GM19463 (cell line): ENCODE measurements around the gene STX8.

Experiments used
- ATAC-seq: cut with Tn5 transposase; IDR thresholded peaks from one replicate; pipeline ENCODE4 v1.9.1; 2021; ENCODE audit warnings: mild to moderate bottlenecking, moderate library complexity; ENCODE audit not compliant: unreplicated experiment

The STX8 gene

GRCh38 chr17:9242983-9243382 lies 332.6 kb downstream of the STX8 start:
- no peak for ATAC-seq

- ATAC-seq: no peak
Measured at GRCh38 chr17:9242497-9242881, 333.1 kb downstream of the STX8 start.

DNA sequence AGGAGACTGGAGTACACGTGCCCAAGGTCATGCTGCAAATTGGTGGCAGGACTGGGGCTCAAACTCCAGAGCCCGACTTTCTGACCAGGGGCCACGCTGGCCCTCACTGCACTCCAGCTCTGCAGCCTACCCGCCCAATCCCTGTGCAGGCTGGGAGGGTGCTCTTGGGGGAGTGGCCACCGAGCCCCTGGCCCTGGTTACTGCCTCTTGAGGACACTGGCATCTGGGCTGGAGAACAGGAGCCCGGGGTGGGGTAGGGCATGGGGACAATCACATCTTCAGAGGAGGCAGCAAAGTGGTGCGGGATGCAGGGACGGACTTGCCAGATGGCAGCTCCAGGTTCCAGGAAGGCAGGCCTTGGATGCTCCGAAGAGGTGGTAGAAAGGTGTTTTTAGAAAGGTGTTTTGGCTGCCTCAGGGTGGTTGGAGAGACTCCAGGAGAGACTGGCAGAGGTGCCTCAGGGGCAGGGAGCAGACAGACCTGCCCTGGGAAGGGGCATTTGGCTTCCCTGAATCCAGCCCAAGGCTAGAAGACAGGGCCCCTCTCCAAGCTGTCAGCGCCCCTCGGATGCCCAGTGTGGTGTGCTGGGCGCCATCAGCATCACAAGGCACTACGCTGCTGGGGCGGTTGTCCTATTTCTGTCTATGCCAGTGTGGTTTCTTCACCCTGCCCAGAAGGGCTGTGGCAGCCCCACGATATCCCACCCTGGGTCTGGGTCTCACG lies 333.7 kb downstream of the STX8 start:
- ATAC-seq: no peak

- no peak for ATAC-seq
Measured at GRCh38 chr17:9241371-9241712, 334.3 kb downstream of the STX8 start.

DNA sequence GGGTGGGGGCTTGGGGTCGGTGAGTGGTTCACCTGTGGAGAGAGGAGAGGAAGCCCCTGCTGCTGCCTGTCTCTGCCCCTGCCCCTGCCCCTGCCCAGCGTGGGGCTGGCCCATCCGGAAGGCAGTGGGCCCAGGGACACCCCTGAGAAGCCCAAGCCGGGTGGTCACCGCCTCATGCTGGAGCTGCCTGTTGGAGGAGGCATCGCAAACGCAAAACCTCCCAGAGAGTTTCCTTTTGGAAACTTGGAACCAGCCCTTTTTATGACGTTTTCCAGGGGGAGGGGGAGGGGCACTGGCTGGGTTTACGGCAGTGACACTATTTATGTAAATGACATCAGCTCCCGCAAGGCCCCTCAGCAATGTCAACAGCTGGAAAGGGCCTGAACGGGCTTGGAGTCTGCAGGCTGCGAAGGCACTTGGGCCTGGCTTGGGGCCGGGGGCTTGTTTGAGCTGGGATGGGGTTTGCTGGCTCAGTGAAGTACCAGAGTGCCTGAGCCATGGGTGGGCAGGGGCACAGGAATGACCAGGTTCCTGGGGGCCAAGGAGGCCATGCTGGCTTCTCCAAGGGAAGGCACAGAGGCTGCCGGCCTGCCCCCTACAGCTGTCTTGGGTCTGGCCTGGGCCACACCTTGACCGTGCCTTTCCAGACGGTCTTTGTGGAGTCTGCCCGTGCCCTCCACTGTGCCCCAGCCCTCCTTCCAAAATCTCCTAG lies 334.8 kb downstream of the STX8 start:
- ATAC-seq: no peak

GRCh38 chr17:9239793-9240658 lies 335.6 kb downstream of the STX8 start:
- peak; percentile 58 for ATAC-seq

DNA sequence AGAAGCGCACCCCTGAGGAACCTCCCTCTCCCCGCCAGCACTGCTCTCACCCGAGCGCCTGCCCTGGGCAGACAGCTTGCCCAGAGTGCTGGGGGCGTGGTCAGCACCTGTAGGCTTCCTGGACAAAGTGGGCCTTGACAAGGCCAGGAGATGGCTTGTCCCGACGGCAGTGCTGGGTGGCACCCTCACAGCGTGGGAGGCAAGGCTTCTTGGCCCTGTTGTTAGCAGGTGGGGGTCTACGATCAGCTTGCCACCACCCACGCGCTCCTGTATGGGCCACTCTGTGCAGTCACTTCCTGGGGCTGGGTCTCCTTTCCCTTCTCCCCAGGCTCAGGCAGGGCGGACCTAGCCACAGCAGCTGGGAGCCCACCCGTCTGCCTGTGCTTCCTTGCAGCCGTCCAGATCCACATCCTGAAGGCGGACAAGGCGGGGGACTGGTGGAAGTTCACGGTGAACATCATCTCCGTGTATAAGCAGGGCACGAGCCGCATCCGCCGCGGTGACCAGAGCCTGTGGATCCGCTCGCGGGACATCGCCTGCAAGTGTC lies 336.3 kb downstream of the STX8 start:
- ATAC-seq: peak; percentile 12

- ATAC-seq: no peak
Measured at GRCh38 chr17:9238340-9239245, 337.0 kb downstream of the STX8 start.

GRCh38 chr17:9237661-9238301 lies 337.8 kb downstream of the STX8 start:
- no peak for ATAC-seq

DNA sequence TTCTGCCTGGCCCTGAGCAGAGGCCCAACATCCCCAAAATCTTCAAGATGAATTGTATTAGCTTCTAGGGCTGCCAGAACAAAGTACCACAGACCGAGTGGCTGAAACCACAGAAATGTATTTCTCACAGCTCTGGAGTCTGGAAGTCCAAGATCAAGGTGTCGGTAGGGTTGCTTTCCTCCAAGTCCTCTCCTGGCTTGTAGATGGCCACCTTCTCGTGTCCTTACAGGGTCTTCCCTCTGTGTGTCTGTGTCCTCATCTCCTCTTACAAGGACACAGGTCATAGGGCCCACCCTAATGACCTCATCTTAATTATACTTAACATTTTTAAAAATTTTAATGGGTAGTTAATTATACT lies 338.6 kb downstream of the STX8 start:
- ATAC-seq: no peak

DNA sequence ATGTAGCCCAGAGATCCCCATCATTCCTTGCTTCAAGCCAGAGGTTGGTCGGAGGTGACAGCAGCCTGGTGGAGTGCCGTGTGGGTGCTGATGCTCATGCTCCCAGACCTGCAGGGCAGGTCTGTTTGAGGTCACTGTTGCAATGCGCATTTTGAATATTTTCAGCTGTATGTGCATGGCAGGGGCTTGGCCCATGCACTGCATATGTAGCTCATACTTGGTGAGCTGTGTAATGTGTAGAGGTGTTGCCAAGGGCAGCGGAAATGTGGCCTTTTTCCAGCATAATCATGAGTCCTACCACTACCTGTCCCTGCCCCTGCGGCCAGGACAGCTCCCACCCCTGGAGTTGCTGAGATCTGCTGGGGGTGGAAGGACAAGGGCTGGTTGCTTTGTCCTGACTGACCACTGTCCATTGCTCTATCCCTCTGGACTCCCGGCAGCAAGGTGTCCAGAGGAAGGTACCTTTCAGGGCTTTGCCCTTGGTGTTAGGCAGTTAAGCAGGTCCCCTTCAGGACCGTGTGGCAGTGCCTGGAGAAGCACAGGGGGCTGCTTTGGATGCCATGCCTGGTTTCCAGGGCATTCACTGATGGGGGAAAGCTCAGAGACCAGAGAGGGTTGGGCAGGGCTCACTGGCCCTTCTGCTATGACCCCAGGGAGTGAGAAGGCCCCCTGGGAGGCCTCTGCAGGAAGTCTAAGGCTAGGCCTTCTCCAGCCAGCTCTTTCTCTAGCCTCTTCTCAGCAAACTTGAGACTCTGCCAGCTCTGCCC lies 339.2 kb downstream of the STX8 start:
- ATAC-seq: no peak

DNA sequence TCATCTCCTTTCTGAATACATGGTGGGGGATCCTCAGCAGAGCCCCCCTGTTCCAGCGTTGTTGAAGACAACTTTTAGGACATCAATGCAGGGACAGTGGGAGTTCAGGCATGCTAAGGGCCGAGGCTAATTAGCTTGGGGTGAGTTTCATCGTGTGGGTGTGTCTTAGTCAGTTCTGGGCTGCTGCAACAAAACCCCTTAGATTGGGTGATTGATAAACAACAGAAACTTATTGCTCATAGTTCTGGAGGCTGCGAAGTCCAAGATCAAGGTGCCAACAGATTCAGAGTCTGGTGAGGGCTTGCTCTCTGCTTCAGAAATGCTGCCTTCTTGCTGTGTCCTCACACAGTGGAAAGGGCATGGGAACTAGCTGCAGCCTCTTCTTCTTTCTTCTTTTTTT lies 340.3 kb downstream of the STX8 start:
- no peak for ATAC-seq

GRCh38 chr17:9234389-9234945 lies 341.2 kb downstream of the STX8 start:
- no peak for ATAC-seq

- ATAC-seq: no peak
Measured at GRCh38 chr17:9233761-9234160, 341.9 kb downstream of the STX8 start.

GRCh38 chr17:9233271-9233599 lies 342.4 kb downstream of the STX8 start:
- ATAC-seq: no peak

DNA sequence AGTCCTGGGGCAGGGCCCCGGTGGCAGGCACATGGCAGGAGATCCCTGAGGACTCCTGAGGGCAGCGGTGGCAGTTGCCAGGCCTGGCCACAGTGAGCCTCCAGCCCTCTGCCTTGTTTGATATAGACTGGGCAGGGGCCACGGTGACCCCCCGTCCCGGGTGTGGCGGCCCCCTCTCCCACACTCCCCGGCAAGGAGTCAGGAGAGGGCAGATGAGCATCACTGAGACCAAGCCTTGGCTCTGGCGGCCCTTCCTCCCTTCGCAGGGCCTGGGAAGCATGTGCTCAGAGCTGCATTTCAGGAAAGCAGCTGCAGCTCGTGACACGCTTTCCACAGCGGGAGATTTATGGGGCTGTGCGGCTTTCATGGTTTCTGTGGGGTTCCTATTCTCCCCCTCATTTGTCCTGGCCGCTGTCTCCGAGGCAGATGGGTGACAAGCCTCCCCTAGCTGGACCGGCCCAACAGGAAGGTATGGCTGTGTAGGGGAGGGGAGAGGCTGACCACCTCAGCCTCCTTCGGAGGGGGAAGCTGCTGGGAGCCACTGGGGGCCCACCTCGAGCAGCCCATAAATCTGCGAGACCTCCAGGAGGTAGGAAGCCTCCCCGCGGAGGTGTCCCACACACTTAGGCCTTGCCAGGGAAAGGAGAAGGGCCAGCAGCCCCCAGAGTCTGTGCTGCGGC lies 342.9 kb downstream of the STX8 start:
- no peak for ATAC-seq

- no peak for ATAC-seq
Measured at GRCh38 chr17:9232155-9232475, 343.5 kb downstream of the STX8 start.

GRCh38 chr17:9231449-9232154 lies 344.0 kb downstream of the STX8 start:
- no peak for ATAC-seq
